Prostate gland (tissue), 2 donors: Measurements from ENCODE around the gene APOA1. TPM values are rescaled to one million over a fixed set of nuclear protein-coding genes. Genes with fewer than 3 reads are reported as not detected.

Experiments used
- DNase-seq: peaks from one replicate; pipeline ENCODE4 v3.0.0-alpha.2; 2019; ENCODE audit warnings: low spot score
- H3K27ac ChIP-seq, 2 donors: fragments of 200-600 bp; sonication (generic); 2 replicates each; pipeline ENCODE4 v1.5.1; 2017 to 2019
- H3K27me3 ChIP-seq: fragments of 200-600 bp; sonication (generic); replicated peaks from 2 replicates; pipeline ENCODE4 v1.5.1; 2019; ENCODE audit not compliant: insufficient read depth
- H3K36me3 ChIP-seq, 2 donors: fragments of 200-600 bp; sonication (generic); 1 replicate in 1 of 2; 2 replicates in 1 of 2; pipeline versions ENCODE4 v1.5.1 to v1.8.1; 2017 to 2019
- H3K4me1 ChIP-seq: fragments of 200-600 bp; sonication (generic); replicated peaks from 2 replicates; pipeline ENCODE4 v1.5.1; 2019
- H3K4me3 ChIP-seq, 2 donors: fragments of 200-600 bp; sonication (generic); 2 replicates each; pipeline ENCODE4 v1.5.1; 2017 to 2019
- H3K9me3 ChIP-seq: fragments of 200-600 bp; sonication (generic); 2 replicates; pipeline ENCODE4 v1.5.1; 2017
- CTCF ChIP-seq, 4 experiments: fragments of 200-600 bp in 2 of 4; fragments of 450-650 bp in 2 of 4; sonication (generic) in 2 of 4; IDR thresholded peaks; 1 replicate in 3 of 4; 2 replicates in 1 of 4; pipeline ENCODE4 v1.5.1; 2016 to 2019; ENCODE audit warnings: antibody characterized with exemption in 4 of 4, mild to moderate bottlenecking in 2 of 4, moderate library complexity in 2 of 4
- POLR2A ChIP-seq: fragments of 450-650 bp; IDR thresholded peaks from one replicate; pipeline ENCODE4 v1.6.1; 2016; ENCODE audit warnings: antibody characterized with exemption, mild to moderate bottlenecking
- POLR2AphosphoS5 ChIP-seq: sonication (generic); formaldehyde crosslinking; IDR thresholded peaks from one replicate; pipeline ENCODE4 v1.6.1; 2017; ENCODE audit warnings: antibody characterized with exemption
- WGBS: methylation state at CpG from one replicate; pipeline ENCODE4 v1.1.5; 2018; 5-methylcytosine and 5-hydroxymethylcytosine counted together
- intact Hi-C: fragments of 100-400 bp; cut with DNase I; formaldehyde crosslinking; loops from one replicate; pipeline ENCODE4 v1.14.2; 2022
- total RNA-seq, 2 donors: library from RNA; depleted of rRNA; stranded (reverse); fragments of >200 nt; gene quantifications; one replicate each; pipeline ENCODE4 v1.1.0, GENCODE V29; 2016

APOA1 gene
- total RNA-seq, 2 donors from 2014 or later = 2,058 TPM; not detected in 1

- no peak for TF ChIP-seq CTCF (IDR thresholded peaks at IDR 0.05)
- no peak for TF ChIP-seq POLR2A
- TF ChIP-seq POLR2AphosphoS5 = no peak
- no peaks in the 10 kb centered on the region for H3K4me1 ChIP-seq
- no peak overlapping the region for H3K27ac ChIP-seq
- H3K4me3 ChIP-seq = no peak overlapping the region
- intact Hi-C loops = no loop called here
- no peaks in the 10 kb centered on the region for H3K9me3 ChIP-seq
- 88% methylated on average over 6 of the region's 6 CpGs for WGBS
- H3K36me3 ChIP-seq = no peaks in the 10 kb centered on the region
- H3K27me3 ChIP-seq = no peaks in the 10 kb centered on the region
- no peak for DNase-seq
These were observed 22.9 kb downstream of the APOA1 start for GRCh38 chr11:116814502-116814901.

- WGBS = 59% methylated on average over 5 of the region's 5 CpGs
- intact Hi-C loops = no loop called here
- Histone ChIP-seq H3K36me3 (no peaks in the 10 kb centered on the region), H3K4me3 (no peak overlapping the region), H3K4me1 (no peaks in the 10 kb centered on the region), H3K27me3 (no peaks in the 10 kb centered on the region), H3K27ac (no peak overlapping the region), H3K9me3 (no peaks in the 10 kb centered on the region)
- no peak for DNase-seq
- no peak for TF ChIP-seq POLR2A
- TF ChIP-seq POLR2AphosphoS5 = no peak
- TF ChIP-seq CTCF (IDR thresholded peaks at IDR 0.05) = no peak
These were observed 23.5 kb downstream of the APOA1 start for GRCh38 chr11:116813781-116814471.

- no peak overlapping the region for H3K27ac ChIP-seq
- TF ChIP-seq CTCF (IDR thresholded peaks at IDR 0.05) (no peak), POLR2A (no peak), POLR2AphosphoS5 (no peak)
- no peak overlapping the region for H3K4me3 ChIP-seq
- no peak for DNase-seq
- no peaks in the 10 kb centered on the region for H3K27me3 ChIP-seq
- no peaks in the 10 kb centered on the region for H3K36me3 ChIP-seq
- H3K4me1 ChIP-seq = no peaks in the 10 kb centered on the region
- WGBS = 89% methylated on average over 1 of the region's 1 CpG
- intact Hi-C loops = no loop called here
- H3K9me3 ChIP-seq = no peaks in the 10 kb centered on the region
These were observed 24.3 kb downstream of the APOA1 start for GRCh38 chr11:116813170-116813569.

- Histone ChIP-seq H3K27me3 (no peaks in the 10 kb centered on the region), H3K9me3 (no peaks in the 10 kb centered on the region), H3K27ac (no peak overlapping the region), H3K4me1 (no peaks in the 10 kb centered on the region), H3K4me3 (no peak overlapping the region), H3K36me3 (no peaks in the 10 kb centered on the region)
- TF ChIP-seq POLR2AphosphoS5 (no peak), CTCF (IDR thresholded peaks at IDR 0.05) (no peak), POLR2A (no peak)
- intact Hi-C loops = no loop called here
- 95% methylated on average over 4 of the region's 4 CpGs for WGBS
- DNase-seq = no peak
These were observed 25.3 kb downstream of the APOA1 start for GRCh38 chr11:116812109-116812508.

- no peaks in the 10 kb centered on the region for H3K9me3 ChIP-seq
- TF ChIP-seq POLR2AphosphoS5 = no peak
- no peak for TF ChIP-seq POLR2A
- TF ChIP-seq CTCF (IDR thresholded peaks at IDR 0.05) = no peak
- H3K36me3 ChIP-seq = no peaks in the 10 kb centered on the region
- H3K4me1 ChIP-seq = no peaks in the 10 kb centered on the region
- no peak for DNase-seq
- H3K27me3 ChIP-seq = no peaks in the 10 kb centered on the region
- H3K4me3 ChIP-seq = no peak overlapping the region
- WGBS = 67% methylated on average over 3 of the region's 3 CpGs
- intact Hi-C loops = no loop called here
- no peak overlapping the region for H3K27ac ChIP-seq
These were observed 26.2 kb downstream of the APOA1 start for GRCh38 chr11:116811194-116811593.
